Spleen (tissue), 11 donors: ENCODE data around the gene POMT1. TPM values are rescaled to one million over a fixed set of nuclear protein-coding genes. Genes with fewer than 3 reads are reported as not detected.

ENCODE experiments used
- DNase-seq: peaks from one replicate; pipeline ENCODE4 v3.0.0-alpha.2; 2020
- H3K27ac ChIP-seq, 8 donors: fragments of 200-600 bp; sonication (generic) in 7 of 8; 1 replicate in 4 of 8; 2 replicates in 4 of 8; pipeline versions ENCODE4 v1.5.0 to v1.8.0; 2016 to 2021; ENCODE audit warnings: inconsistent platforms in 4 of 8, mild to moderate bottlenecking in 4 of 8, moderate library complexity in 1 of 8
- H3K27me3 ChIP-seq, 7 donors: fragments of 200-600 bp; sonication (generic) in 6 of 7; replicated peaks in 1 of 7; 1 replicate in 4 of 7; 2 replicates in 3 of 7; pipeline versions ENCODE4 v1.5.0 to v1.8.0; 2016 to 2021; ENCODE audit warnings: inconsistent platforms in 3 of 7, mild to moderate bottlenecking in 1 of 7
- H3K36me3 ChIP-seq, 6 donors: fragments of 200-600 bp; sonication (generic) in 5 of 6; 1 replicate in 4 of 6; 2 replicates in 2 of 6; pipeline versions ENCODE4 v1.5.0 to v1.8.0; 2016 to 2021; ENCODE audit warnings: inconsistent platforms in 2 of 6
- H3K4me1 ChIP-seq, 6 donors: fragments of 200-600 bp; sonication (generic) in 5 of 6; 1 replicate in 3 of 6; 2 replicates in 3 of 6; pipeline versions ENCODE4 v1.5.0 to v1.8.0; 2016 to 2021; ENCODE audit warnings: inconsistent platforms in 3 of 6
- H3K4me3 ChIP-seq, 8 donors: fragments of 200-600 bp; sonication (generic) in 7 of 8; 1 replicate in 4 of 8; 2 replicates in 4 of 8; pipeline versions ENCODE4 v1.5.0 to v1.8.0; 2016 to 2021; ENCODE audit warnings: inconsistent platforms in 4 of 8, mild to moderate bottlenecking in 4 of 8, moderate library complexity in 2 of 8
- H3K9me3 ChIP-seq, 8 donors: fragments of 200-600 bp; sonication (generic) in 7 of 8; 1 replicate in 4 of 8; 2 replicates in 4 of 8; pipeline versions ENCODE4 v1.5.0 to v1.8.0; 2016 to 2021; ENCODE audit warnings: inconsistent platforms in 4 of 8
- POLR2A ChIP-seq, 3 donors: fragments of 450-650 bp; IDR thresholded peaks; one replicate each; pipeline ENCODE4 v1.5.1; 2017; ENCODE audit warnings: antibody characterized with exemption in 3 of 3, mild to moderate bottlenecking in 1 of 3
- POLR2AphosphoS5 ChIP-seq, 3 donors: sonication (generic); formaldehyde crosslinking; IDR thresholded peaks; one replicate each; pipeline ENCODE4 v1.5.1; 2017; ENCODE audit warnings: antibody characterized with exemption in 3 of 3
- WGBS, 5 donors: extraction: QIAGEN DNeasy Blood & Tissue Kit in 3 of 5; methylation state at CpG; one replicate each; pipeline versions ENCODE4 v1.1.5 to v1.1.7; 2013 to 2018; 5-methylcytosine and 5-hydroxymethylcytosine counted together
- intact Hi-C: fragments of 100-400 bp; cut with DNase I; formaldehyde crosslinking; loops from one replicate; pipeline ENCODE4 v1.15.0; 2023; ENCODE audit warnings: low total_unique reads
- polyA plus RNA-seq, 3 donors: library from polyadenylated mRNA; stranded (reverse); fragments of 200-250 nt; gene quantifications; one replicate each; pipeline ENCODE4 v1.2.1, GENCODE V29; 2013
- total RNA-seq, 7 donors: library from RNA; depleted of rRNA in 3 of 7; stranded (reverse); fragments of >200 nt in 3 of 7; fragmentation: NEBNext Ultra II Directional in 4 of 7; extraction: Animal tissue kit (Norgen Biotek cat#: 25700) in 4 of 7; gene quantifications; one replicate each; pipeline versions ENCODE4 v1.1.0 to v1.2.1, GENCODE V29; 2016 to 2021
- TF ChIP-seq, protein P1 (sequence below), 11 experiments: fragments of 200-600 bp in 7 of 11; fragments of 450-650 bp in 4 of 11; sonication (generic) in 4 of 11; IDR thresholded peaks in 8 of 11; conservative IDR thresholded peaks in 3 of 11; 1 replicate in 7 of 11; 2 replicates in 4 of 11; pipeline versions ENCODE4 v1.4.0 to v1.8.0; 2016 to 2021; ENCODE audit warnings: antibody characterized with exemption in 11 of 11, inconsistent platforms in 4 of 11, mild to moderate bottlenecking in 1 of 11
- donor health status: healthy with polysubstance abuse.
- donor health status: DM: no; HTN: no; CAD: no; lungs with moderate emphysema.
- donor health status: DM: no; HTN: no; CAD: no.
- donor health status: Bipolar disorder and iron deficiency.
- donor health status: healthy.
- donor health status: DM: no; HTN: no; CAD: no.
- donor health status: DM: yes; HTN: yes; CAD: no.

The POMT1 gene
- total and polyA plus RNA-seq, 10 donors: 20.4 to 66.5 (median 32.3) TPM

DNA sequence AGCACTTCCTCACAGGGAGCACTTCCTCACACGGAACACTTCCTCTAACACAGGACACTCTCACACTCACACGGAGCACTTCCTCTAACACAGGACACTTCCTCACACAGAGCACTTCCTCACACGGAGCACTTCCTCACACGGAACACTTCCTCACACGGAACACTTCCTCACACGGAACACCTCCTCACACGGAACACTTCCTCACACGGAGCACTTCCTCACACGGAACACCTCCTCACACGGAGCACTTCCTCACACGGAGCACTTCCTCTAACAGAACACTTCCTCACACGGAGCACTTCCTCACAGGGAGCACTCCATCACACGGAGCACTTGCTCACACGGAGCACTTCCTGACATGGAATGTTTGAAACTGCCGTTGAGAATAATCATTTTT lies 13.4 kb downstream of the POMT1 start:
- WGBS, 5 donors: 42 to 77% (median 60%) methylated on average over 13 to 15 of the region's 15 CpGs
- Histone ChIP-seq H3K27ac (peak overlapping the region in 4 of 8 donors; percentile 26 to 75 (median 54)), H3K36me3 (peaks cover 2 to 100% (median 65%) of the 10 kb centered on the region in 6 donors), H3K27me3 (no peaks in the 10 kb centered on the region), H3K9me3 (peaks cover 0 to 17% (median 4%) of the 10 kb centered on the region in 8 donors), H3K4me1 (peaks cover 0 to 21% (median 2%) of the 10 kb centered on the region in 6 donors), H3K4me3 (no peak overlapping the region)
- intact Hi-C loops: no loop called here
- no peak for DNase-seq
- TF ChIP-seq POLR2AphosphoS5 (IDR thresholded peaks at IDR 0.05) (no peak), POLR2A (IDR thresholded peaks at IDR 0.05) (no peak)
- TF ChIP-seq, protein P1, sequence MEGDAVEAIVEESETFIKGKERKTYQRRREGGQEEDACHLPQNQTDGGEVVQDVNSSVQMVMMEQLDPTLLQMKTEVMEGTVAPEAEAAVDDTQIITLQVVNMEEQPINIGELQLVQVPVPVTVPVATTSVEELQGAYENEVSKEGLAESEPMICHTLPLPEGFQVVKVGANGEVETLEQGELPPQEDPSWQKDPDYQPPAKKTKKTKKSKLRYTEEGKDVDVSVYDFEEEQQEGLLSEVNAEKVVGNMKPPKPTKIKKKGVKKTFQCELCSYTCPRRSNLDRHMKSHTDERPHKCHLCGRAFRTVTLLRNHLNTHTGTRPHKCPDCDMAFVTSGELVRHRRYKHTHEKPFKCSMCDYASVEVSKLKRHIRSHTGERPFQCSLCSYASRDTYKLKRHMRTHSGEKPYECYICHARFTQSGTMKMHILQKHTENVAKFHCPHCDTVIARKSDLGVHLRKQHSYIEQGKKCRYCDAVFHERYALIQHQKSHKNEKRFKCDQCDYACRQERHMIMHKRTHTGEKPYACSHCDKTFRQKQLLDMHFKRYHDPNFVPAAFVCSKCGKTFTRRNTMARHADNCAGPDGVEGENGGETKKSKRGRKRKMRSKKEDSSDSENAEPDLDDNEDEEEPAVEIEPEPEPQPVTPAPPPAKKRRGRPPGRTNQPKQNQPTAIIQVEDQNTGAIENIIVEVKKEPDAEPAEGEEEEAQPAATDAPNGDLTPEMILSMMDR (IDR thresholded peaks at IDR 0.05 in 8 of 11, conservative IDR thresholded peaks at IDR 0.05 in 3 of 11): no peak

DNA sequence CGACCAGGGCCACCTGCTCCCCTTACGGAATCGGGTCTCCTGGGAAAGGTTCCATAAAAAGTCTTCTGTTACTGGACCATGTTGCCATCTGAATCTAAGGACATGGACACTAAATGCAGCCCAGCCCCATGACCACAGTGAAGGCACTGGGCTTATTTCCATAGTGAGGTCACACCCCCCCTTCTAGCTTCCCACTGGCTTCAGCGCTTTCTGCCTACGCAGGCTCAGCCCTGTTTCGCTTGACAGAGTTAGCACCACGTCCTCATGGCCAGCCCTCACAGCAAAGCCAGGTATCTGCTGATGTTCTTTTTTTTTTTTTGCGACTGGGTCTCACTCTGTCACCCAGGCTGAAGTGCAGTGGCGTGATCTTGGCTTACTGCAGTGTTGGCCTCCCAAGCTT lies 14.2 kb downstream of the POMT1 start:
- no peak for DNase-seq
- peak overlapping the region in 3 of 8 donors; percentile 40 to 75 (median 68) for H3K27ac ChIP-seq
- H3K4me1 ChIP-seq: peaks cover 0 to 21% (median 2%) of the 10 kb centered on the region in 6 donors
- H3K27me3 ChIP-seq: no peaks in the 10 kb centered on the region
- WGBS, 5 donors: 95 to 97% (median 96%) methylated on average over 8 to 9 of the region's 9 CpGs
- no peak overlapping the region for H3K4me3 ChIP-seq
- intact Hi-C loops: no loop called here
- peaks cover 2 to 100% (median 65%) of the 10 kb centered on the region in 6 donors for H3K36me3 ChIP-seq
- no peak for TF ChIP-seq POLR2AphosphoS5 (IDR thresholded peaks at IDR 0.05)
- TF ChIP-seq, protein P1 (IDR thresholded peaks at IDR 0.05 in 8 of 11, conservative IDR thresholded peaks at IDR 0.05 in 3 of 11): no peak
- TF ChIP-seq POLR2A (IDR thresholded peaks at IDR 0.05): no peak
- H3K9me3 ChIP-seq: peaks cover 0 to 17% (median 4%) of the 10 kb centered on the region in 8 donors

DNA sequence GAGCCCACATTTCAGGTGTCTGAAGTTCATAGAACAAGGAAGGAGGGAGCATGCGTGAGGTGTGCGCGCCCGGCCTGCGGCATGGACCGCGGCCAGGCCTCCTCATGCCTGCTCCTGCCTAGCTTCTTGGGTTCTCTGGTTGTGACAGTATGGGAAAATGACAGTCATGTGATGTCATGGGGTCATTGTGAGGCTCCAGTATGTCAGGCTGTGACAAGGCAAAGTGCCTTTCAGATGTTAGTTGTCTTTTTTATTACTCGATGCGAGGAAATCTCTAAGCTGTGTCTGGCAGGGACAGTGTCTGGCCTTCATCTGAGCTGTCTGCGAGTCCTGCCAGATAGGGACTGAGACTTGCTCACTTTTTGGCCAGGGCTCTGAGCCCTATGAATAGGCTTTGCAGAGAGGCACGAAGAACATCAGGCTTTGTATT lies 15.1 kb downstream of the POMT1 start:
- H3K9me3 ChIP-seq: peaks cover 0 to 17% (median 4%) of the 10 kb centered on the region in 8 donors
- H3K36me3 ChIP-seq: peaks cover 0 to 100% (median 67%) of the 10 kb centered on the region in 6 donors
- 87 to 94% (median 88%) methylated on average over 11 of the region's 11 CpGs for WGBS, 5 donors
- TF ChIP-seq, protein P1 (IDR thresholded peaks at IDR 0.05 in 8 of 11, conservative IDR thresholded peaks at IDR 0.05 in 3 of 11): no peak
- TF ChIP-seq POLR2AphosphoS5 (IDR thresholded peaks at IDR 0.05): peak; percentile 46 to 66 (median 61)
- H3K4me1 ChIP-seq: peaks cover 0 to 21% (median 2%) of the 10 kb centered on the region in 6 donors
- intact Hi-C loops: no loop called here
- H3K27ac ChIP-seq: peak overlapping the region in 4 of 8 donors; percentile 10 to 30 (median 23)
- DNase-seq: no peak
- no peaks in the 10 kb centered on the region for H3K27me3 ChIP-seq
- no peak overlapping the region for H3K4me3 ChIP-seq

DNA sequence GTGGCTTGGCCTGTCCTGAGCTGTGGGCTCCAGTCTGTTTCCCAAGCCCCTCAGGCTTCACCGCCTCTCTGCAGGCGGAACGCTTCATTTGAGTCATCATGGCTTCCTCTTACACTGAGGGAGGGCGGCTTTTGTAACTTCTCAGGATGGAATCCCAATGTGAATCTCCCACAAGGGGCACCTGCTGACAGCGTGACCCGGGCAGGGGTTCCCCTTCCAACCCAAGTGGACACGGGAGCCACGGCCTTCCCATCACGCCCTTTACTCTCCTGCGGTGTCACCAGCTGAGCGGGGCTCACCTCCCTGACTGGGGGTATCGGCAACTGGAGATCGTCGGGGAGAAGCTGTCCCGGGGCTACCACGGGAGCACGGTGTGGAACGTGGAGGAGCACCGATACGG lies 15.8 kb downstream of the POMT1 start:
- H3K9me3 ChIP-seq: peaks cover 0 to 17% (median 4%) of the 10 kb centered on the region in 8 donors
- H3K27me3 ChIP-seq: no peaks in the 10 kb centered on the region
- peaks cover 0 to 15% (median 2%) of the 10 kb centered on the region in 6 donors for H3K4me1 ChIP-seq
- TF ChIP-seq, protein P1 (IDR thresholded peaks at IDR 0.05 in 8 of 11, conservative IDR thresholded peaks at IDR 0.05 in 3 of 11): no peak
- TF ChIP-seq POLR2A (IDR thresholded peaks at IDR 0.05) (no peak), POLR2AphosphoS5 (IDR thresholded peaks at IDR 0.05) (no peak)
- peaks cover 0 to 100% (median 66%) of the 10 kb centered on the region in 6 donors for H3K36me3 ChIP-seq
- H3K27ac ChIP-seq: peak overlapping the region in 1 of 8 donors; percentile 28
- H3K4me3 ChIP-seq: no peak overlapping the region
- WGBS, 5 donors: 95 to 100% (median 96%) methylated on average over 20 of the region's 20 CpGs
- DNase-seq: no peak
- intact Hi-C loops: no loop called here
